Activated CD4-positive, alpha-beta T cell treated with anti-CD3 and anti-CD28 coated beads for 48 hours (primary cell): ENCODE measurements around the gene MRGPRF.

Experiments
- DNase-seq: peaks from one replicate; pipeline ENCODE4 v3.0.0-alpha.2; 2020

The MRGPRF gene

DNA sequence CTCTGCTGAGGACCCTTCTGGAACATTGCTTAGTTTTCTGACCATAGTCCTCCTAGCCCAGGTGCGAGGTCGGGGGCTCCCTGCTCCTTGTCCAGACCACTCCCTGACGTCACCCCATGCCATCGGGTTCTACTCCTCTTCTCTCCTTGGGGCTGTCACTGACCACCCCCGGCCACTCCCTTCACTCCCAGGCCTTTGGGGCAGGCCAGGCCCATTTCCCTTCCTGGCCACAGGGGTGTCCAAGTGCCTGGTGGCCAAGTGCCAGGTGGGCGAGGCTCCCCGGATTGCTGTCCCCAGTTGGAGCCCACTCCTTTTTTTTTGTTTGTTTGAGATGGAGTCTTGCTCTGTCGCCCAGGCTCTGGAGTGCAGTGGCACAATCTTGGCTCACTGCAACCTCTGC, 51.8 kb downstream of the MRGPRF start:
- DNase-seq: no peak

DNA sequence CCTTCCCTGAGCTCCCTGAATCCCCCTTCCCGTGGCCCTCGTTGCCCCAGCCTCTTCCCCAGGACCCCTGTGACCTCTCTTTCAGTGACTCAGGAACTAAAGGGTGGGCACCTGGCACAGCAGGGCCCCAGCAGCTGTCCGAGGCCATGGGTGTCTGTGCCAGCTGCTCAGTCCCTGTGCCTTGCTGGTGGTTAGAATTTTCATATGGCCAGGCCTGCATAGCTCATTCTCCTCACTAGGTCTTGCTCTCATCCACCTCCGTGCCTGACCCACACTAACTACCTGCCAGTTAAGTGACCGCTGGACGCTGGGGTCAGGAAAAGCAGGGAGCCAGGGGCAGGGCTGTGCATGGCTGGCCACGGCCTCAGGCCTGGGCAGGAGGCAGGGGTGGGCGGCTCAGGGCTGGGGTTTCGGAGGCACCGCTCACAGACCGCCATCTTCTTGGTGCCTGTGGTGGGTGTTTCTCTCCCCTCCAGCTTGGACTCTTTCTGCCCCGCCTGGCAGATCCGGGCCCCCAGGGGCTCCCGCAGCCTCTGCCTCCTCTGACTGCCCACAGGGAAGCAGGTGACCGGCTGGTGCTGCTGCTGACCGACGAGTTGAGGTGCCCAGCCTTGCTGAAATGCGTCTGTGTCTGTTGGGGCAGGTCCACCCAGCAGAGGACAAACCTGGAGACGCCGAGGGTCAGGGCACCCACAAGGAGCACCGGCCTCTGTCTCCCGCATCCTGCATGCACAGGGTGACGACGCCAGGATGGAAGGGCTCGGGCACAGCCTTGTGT, 52.6 kb downstream of the MRGPRF start:
- DNase-seq: no peak

DNA sequence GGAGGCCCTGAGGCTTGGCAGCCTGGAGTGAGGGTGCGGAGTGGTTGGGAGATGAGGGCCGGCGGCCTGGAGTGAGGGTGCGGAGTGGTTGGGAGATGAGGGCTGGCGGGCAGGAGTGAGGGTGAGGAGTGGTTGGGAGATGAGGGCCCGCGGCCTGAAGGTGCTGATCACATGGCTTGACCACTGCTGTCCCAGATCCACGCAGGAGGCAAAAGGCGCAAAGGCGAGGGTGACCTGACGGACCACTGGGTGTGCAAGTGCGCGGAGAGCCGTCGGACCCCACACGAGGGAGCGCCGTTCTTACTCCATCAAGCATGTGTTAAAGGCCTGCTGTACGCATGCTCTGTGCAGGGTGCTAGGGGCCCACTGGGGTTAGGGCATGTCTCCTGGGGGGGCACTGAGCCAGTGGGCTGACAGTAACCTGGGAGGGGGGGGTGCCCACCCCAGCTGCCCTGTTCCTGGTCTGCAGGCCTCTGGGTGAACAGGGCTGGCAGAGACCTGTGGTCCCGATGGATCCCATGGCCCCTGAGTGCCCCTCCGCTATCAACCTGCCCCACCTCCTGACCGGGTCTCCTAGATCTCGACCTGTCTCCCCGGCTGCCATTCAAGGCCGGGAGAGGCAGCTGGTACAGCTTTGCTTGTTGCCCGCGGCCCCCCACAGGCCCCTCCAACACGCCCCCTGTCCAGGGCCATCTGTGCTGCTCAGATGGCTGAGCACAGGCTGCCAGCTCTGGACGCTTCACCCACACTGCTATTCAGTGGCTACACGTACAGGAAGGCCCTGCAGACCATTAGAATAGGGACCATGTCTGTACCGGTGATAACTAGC, 53.4 kb downstream of the MRGPRF start:
- DNase-seq: no peak

DNA sequence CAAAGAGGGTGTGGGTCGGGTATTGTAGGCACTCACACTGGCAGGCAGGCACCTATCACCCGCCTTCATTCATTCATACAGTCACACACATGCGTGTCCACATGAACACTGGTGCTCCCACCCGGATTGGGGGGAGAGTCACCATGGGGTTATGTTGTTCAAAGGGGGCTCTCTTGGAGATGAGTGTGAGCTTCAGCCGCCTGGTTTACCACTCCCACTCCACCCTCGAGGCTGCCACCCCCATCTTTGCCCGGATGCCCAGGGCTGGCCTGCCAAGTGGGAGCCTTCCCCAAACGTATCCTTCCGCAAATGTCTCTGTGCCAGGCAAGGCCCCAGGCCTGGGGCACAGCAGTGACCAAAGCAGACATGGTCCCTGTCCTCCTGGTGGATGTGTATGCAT, 54.8 kb downstream of the MRGPRF start:
- DNase-seq: no peak

DNA sequence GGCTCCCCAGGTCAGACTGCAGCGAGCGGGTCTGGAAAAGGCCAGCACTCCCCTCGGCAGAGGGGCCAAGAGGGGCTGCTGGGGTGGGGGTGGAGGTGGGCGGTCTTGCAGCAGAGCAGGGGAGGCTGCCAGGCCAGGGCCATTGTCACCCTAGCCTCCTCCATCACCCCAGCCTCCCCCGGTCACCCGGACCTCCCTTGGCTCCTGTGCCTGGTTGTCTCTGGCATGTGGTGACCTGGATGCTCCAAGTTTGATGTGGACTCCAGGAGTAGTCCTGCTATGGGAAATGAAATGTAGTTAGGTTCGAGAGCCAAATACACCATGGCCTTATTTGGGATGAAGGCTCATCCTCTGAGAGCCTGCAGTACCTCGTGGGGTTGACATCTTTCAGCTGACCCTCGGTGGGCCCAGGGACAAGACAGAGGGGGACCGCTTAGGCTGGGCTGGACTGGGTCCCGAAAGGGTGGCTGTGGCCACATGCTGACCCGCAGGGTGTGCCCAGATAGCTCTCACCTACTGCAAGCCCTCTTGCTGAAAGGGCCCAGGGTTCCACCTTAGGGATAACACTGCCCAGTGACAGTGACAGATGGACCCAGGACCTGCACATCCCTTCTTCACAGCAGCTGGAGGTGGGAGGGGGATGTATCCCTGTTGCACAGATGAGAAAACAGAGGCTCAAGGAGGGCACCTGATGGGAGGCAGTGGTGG, 56.3 kb downstream of the MRGPRF start:
- DNase-seq: no peak

DNA sequence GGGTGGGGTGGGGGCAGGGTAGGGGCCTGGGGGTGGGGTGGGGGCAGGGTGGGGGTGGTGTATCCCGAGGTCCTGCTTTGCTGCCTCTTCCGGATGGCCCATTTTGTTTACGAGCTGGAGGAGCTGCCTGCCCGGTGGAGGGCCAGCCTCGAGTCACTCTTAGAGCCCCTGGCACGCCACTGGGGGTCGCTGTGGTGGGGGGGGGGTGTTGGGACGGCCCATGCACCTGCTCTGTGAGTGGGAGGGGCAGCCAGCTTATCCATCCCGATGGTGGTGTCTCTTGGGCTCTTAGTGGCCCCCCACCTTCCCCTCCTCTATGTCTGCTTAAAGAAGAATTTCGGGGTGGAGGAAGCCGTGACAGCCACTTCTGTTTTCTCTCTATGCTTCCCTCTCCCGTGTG, 56.9 kb downstream of the MRGPRF start:
- peak; percentile 20 for DNase-seq

DNA sequence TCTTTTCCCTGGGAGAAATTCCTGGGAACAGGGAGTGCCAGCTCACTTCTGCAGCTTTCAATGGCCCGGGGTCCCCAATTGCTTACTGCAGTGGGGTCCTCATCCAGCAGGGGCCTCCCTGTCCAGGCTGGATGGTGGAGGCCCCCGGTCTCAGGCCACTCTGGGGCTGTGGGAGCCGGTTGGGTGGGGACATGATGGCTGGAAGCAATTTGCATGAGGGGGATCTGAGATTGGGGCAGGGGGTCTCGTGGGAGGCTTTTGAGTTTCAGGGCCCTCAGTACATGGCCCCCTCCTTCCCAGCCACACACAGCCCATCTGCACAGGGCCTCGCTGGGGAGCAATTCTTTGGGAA, 57.5 kb downstream of the MRGPRF start:
- no peak for DNase-seq

DNA sequence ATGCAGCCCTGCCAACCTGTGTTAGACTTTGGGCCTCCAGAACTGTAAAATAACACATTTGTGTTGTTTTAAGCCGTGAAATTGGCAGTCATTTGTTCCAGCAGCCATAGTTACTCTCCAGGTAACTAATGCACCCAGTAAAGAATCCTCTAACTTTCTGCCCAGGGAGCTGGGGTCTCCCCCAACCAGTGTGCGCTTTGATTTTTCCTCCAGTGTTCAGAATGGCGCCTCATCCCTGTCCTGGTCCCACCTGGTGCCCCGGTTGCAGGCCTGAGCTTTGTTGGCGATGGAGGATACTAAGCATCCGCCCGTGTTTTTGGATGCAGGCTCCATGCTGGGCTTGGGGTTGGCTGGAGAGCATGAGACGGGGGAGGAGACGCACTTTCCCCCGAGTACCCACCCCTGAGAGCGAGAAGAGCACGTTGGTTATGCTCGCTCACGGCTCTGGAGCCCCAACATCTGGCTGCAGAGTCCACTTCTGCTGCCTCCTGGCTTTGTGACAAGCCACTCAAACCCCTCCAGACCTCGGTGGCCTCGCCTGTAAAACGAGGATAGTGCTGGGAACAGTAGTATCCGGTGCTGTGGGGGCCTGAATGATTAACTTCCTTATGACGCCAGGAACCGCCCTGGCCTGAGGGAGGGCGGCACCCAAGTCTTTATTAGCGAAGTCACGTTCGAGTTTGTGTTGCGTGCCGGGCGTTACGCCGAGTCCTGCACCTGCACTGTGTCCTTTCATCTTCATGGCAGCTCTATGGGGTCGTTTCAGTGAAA, 58.0 kb downstream of the MRGPRF start:
- DNase-seq: no peak
